Esophagus muscularis mucosa (tissue), 4 donors: ENCODE data around the gene SATL1. TPM values are rescaled to one million over a fixed set of nuclear protein-coding genes. Genes with fewer than 3 reads are reported as not detected.
A peak's percentile ranks its signal among the peaks of the same experiment; 100 is the strongest.
"Not testable (repeated sequence)": the region's sequence is repeated elsewhere in the genome, so short reads cannot be mapped to it uniquely, and the experiment has no call there.

Experiments used
- DNase-seq: peaks from one replicate; pipeline ENCODE4 v3.0.0-alpha.2; 2017; ENCODE audit errors: extremely low spot score
- H3K27ac ChIP-seq, 4 donors: fragments of 200-600 bp; sonication (generic); replicated peaks in 1 of 4; 1 replicate in 3 of 4; 2 replicates in 1 of 4; pipeline ENCODE4 v1.5.1; 2016 to 2019; ENCODE audit warnings: mild to moderate bottlenecking in 1 of 4
- H3K27me3 ChIP-seq, 4 donors: fragments of 200-600 bp; sonication (generic); one replicate each; pipeline versions ENCODE4 v1.5.1 to v1.6.0; 2016 to 2019
- H3K36me3 ChIP-seq, 4 donors: fragments of 200-600 bp; sonication (generic); one replicate each; pipeline ENCODE4 v1.5.1; 2016 to 2019
- H3K4me1 ChIP-seq, 4 donors: fragments of 200-600 bp; sonication (generic); one replicate each; pipeline ENCODE4 v1.5.1; 2016 to 2019
- H3K4me3 ChIP-seq, 4 donors: fragments of 200-600 bp; sonication (generic); 1 replicate in 2 of 4; 2 replicates in 2 of 4; pipeline ENCODE4 v1.5.1; 2016 to 2019; ENCODE audit warnings: mild to moderate bottlenecking in 4 of 4, moderate library complexity in 1 of 4
- H3K9me3 ChIP-seq, 4 donors: fragments of 200-600 bp; sonication (generic); 1 replicate in 3 of 4; 2 replicates in 1 of 4; pipeline ENCODE4 v1.5.1; 2016 to 2019
- EP300 ChIP-seq: sonication (generic); formaldehyde crosslinking; IDR thresholded peaks from one replicate; pipeline ENCODE4 v1.6.1; 2017; ENCODE audit warnings: antibody characterized with exemption
- POLR2A ChIP-seq: fragments of 450-650 bp; IDR thresholded peaks from one replicate; pipeline ENCODE4 v1.6.1; 2017; ENCODE audit warnings: antibody characterized with exemption, moderate library complexity, mild to moderate bottlenecking, low read depth
- POLR2AphosphoS5 ChIP-seq, 2 donors: sonication (generic); formaldehyde crosslinking; IDR thresholded peaks; one replicate each; pipeline ENCODE4 v1.6.1; 2017; ENCODE audit warnings: antibody characterized with exemption in 2 of 2
- WGBS: methylation state at CpG from one replicate; pipeline ENCODE4 v1.1.5; 2018; 5-methylcytosine and 5-hydroxymethylcytosine counted together
- intact Hi-C: fragments of 100-400 bp; cut with DNase I; formaldehyde crosslinking; loops from one replicate; pipeline ENCODE4 v1.15.1; 2023
- total RNA-seq, 4 donors: library from RNA; depleted of rRNA; stranded (reverse); fragments of >200 nt; gene quantifications; one replicate each; pipeline versions ENCODE4 v1.1.0 to v1.2.1, GENCODE V29; 2016
- TF ChIP-seq, protein P1 (sequence below), 3 experiments: fragments of 200-600 bp in 2 of 3; fragments of 450-650 bp in 1 of 3; sonication (generic) in 2 of 3; IDR thresholded peaks; one replicate each; pipeline ENCODE4 v1.5.1; 2017 to 2019; ENCODE audit warnings: antibody characterized with exemption in 3 of 3, mild to moderate bottlenecking in 2 of 3, moderate library complexity in 1 of 3

The SATL1 gene, protein sequence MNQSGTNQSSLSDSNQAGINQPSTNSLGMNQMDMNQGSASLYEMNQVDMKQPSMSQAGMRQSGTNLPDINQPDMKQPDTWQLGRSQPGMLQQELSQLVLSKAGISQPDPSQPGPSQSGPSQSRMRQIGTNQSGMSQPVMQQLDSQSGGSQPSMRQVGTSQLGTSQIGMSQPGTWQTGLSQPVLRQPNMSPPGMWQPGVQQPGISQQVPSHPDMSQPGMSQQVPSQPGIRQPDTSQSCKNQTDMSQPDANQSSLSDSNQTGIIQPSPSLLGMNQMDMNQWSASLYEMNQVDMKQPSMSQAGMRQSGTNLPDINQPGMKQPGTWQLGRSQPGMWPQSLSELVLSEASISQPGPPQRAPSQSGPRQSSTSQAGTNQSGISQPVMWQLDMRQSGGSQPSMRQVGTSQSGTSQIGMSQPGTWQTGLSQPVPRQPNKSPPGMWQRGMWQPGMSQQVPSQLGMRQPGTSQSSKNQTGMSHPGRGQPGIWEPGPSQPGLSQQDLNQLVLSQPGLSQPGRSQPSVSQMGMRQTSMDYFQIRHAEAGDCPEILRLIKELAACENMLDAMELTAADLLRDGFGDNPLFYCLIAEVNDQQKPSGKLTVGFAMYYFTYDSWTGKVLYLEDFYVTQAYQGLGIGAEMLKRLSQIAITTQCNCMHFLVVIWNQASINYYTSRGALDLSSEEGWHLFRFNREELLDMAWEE
- total RNA-seq = not detected

DNA sequence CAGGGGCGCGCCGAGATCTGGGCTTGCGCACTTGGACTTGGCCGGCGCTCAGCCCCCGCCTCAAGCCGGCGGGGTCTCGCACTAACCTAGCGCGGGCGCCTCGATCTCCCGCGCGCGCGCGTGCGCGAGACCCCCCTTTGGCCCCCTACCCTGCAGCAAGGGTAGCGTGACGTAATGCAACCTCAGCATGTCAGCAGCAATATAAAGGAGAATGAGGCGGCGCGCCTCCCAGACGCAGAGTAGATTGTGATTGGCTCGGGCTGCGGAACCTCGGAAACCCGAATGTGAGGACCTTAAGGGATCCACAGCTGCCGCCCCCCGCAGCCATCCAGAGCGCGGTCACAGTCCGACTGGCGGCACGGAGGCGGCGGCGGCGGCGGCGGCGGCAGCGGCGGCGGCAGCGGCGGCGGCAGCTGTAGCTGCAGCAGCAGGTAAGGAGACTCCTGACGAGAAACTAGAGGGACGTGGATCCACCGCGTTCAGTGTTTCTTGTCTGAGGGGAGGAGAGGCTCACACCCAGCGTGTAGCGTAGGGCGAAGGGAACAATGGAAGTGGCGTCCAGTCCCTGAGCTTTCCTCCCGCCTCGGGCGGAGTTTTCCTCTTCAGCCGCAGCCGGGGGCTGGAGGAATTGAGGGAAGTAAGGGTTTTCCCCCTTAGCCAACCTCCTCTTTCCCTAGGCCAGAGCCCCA is at the start of gene SATL1, which contains the start of gene ZNF711:
SATL1 (minus strand) TSS at position 19 of the 689 bp plus-strand sequence. CDS start 134,811 bp downstream, outside the sequence.
ZNF711 (plus strand) TSS at position 231 of the 689 bp plus-strand sequence. CDS start 3,582 bp downstream, outside the sequence.
- intact Hi-C loops = no loop called here
- 27% methylated on average over 34 of the region's 65 CpGs for WGBS
- H3K4me3 ChIP-seq = peak within 1 kb of the TSS; percentile 55 to 65 (median 56)
- H3K27me3 ChIP-seq = peaks cover 0 to 5% (median 0%) of the 10 kb centered on the region in 4 donors
- no peak for DNase-seq
- H3K27ac ChIP-seq = peak within 1 kb of the TSS in 1 of 4 donors; percentile 22
- peaks cover 0 to 9% (median 0%) of the 10 kb centered on the region in 4 donors for H3K4me1 ChIP-seq
- no peaks in the 10 kb centered on the region for H3K9me3 ChIP-seq
- no peak for TF ChIP-seq EP300
- TF ChIP-seq, protein P1, sequence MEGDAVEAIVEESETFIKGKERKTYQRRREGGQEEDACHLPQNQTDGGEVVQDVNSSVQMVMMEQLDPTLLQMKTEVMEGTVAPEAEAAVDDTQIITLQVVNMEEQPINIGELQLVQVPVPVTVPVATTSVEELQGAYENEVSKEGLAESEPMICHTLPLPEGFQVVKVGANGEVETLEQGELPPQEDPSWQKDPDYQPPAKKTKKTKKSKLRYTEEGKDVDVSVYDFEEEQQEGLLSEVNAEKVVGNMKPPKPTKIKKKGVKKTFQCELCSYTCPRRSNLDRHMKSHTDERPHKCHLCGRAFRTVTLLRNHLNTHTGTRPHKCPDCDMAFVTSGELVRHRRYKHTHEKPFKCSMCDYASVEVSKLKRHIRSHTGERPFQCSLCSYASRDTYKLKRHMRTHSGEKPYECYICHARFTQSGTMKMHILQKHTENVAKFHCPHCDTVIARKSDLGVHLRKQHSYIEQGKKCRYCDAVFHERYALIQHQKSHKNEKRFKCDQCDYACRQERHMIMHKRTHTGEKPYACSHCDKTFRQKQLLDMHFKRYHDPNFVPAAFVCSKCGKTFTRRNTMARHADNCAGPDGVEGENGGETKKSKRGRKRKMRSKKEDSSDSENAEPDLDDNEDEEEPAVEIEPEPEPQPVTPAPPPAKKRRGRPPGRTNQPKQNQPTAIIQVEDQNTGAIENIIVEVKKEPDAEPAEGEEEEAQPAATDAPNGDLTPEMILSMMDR (IDR thresholded peaks at IDR 0.05) = no peak
- TF ChIP-seq POLR2AphosphoS5 (IDR thresholded peaks at IDR 0.05) = no peak
- TF ChIP-seq POLR2A = no peak
- no peaks in the 10 kb centered on the region for H3K36me3 ChIP-seq

DNA sequence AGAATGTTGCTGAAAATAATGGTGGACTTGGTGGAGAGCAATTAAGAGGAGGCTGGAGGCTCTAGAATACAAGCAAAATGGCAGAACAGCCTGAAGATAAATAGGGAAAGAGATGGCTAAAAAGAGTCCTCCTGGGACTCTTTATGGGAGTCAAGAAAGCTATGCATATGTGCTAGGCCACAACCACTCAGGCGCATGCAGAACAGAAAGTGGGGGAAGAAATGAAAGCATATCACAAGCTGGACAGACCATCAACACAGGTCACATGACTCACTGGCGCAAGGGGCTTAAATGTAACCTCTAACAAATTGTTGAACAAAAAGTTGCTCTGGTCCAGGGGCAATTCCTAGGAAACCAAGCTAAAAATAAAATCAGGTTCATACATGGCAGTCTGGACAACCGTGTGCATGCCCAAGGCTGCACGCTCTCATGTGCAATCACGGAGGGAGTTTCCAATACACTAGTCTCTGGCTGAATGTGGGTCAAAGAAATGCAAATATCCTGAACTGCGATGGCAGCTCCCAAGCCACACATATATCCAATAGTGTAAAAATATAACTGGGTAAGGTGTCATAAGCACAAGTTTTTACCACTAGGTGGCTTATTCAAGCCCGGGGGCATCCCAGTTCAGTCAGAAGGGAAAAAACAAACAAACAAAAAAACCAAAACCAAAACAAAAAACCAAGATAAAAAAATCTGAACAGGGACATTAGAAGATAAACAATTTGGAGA is 45.6 kb upstream of the SATL1 start:
- H3K36me3 ChIP-seq = no peaks in the 10 kb centered on the region
- no peaks in the 10 kb centered on the region for H3K27me3 ChIP-seq
- no peaks in the 10 kb centered on the region for H3K4me1 ChIP-seq
- no peak for DNase-seq
- intact Hi-C loops = no loop called here
- no peak overlapping the region for H3K27ac ChIP-seq
- WGBS = 75% methylated on average over 7 of the region's 7 CpGs
- no peak overlapping the region for H3K4me3 ChIP-seq
- H3K9me3 ChIP-seq = no peaks in the 10 kb centered on the region
- TF ChIP-seq, protein P1 (IDR thresholded peaks at IDR 0.05) = no peak
- TF ChIP-seq POLR2AphosphoS5 (IDR thresholded peaks at IDR 0.05) = no peak
- no peak for TF ChIP-seq EP300
- no peak for TF ChIP-seq POLR2A

DNA sequence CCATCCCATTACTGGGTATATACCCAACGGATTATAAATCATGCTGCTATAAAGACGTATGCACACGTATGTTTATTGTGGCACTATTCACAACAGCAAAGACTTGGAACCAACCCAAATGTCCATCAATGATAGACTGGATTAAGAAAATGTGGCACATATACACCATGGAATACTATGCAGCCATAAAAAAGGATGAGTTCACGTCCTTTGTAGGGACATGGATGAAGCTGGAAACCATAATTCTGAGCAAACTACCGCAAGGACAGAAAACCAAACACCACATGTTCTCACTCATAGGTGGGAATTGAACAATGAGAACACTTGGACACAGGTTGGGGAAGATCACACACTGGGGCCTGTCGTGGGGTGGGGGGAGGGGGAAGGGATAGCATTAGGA is 41.7 kb upstream of the SATL1 start:
- WGBS = 84% methylated on average over 6 of the region's 6 CpGs
- H3K4me1 ChIP-seq, intact Hi-C loops: not testable (repeated sequence)

DNA sequence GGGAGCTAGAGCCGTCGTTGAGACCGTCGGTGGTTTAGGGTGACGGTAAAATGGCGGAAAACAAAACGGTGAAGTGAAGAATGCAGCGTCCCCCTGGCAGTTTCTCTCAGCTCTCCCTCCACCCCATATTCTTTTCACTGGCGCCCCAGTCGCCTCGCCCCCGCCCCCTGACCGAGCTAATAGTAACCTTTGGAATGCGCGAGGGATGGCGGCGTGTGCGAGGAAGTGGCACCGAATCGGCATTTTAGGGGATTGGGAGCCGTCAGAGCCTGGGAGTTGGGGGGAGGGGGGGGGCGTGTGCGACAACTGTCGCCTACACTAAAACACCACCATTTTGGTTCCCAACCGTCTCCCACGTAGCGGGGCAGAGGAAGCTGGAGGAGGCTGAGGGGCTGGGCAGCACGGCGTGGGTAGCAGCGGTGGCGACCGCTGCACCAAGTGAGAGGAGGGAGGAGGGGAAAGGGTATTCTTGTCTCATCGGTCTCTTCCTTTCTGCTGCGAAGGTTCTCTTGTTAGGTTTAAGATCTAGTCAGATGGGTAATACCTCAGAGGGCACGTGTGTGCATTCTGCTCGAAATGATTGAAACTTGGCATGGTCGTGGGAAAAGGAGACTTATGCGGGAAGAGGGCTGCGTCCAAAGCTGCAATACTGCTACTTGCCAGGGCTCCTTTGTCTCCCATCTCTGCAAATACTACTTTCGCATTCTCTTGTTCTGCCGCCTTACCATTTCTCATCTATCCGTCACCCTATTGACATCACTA is 1.1 kb upstream of the SATL1 start:
- Histone ChIP-seq H3K27me3 (peaks cover 0 to 5% (median 0%) of the 10 kb centered on the region in 4 donors), H3K4me1 (peaks cover 0 to 9% (median 0%) of the 10 kb centered on the region in 4 donors), H3K4me3 (peak overlapping the region; percentile 55 to 65 (median 56)), H3K36me3 (no peaks in the 10 kb centered on the region), H3K27ac (peak overlapping the region in 1 of 4 donors; percentile 22), H3K9me3 (no peaks in the 10 kb centered on the region)
- intact Hi-C loops = no loop called here
- WGBS = 31% methylated on average over 42 of the region's 42 CpGs
- TF ChIP-seq POLR2A (no peak), POLR2AphosphoS5 (IDR thresholded peaks at IDR 0.05) (no peak), EP300 (no peak)
- TF ChIP-seq, protein P1 (IDR thresholded peaks at IDR 0.05) = no peak
- DNase-seq = no peak

More for the DNA sequence above, 41.7 kb upstream of the SATL1 start:
- DNase-seq, H3K4me3 ChIP-seq, H3K27me3 ChIP-seq, H3K36me3 ChIP-seq, H3K9me3 ChIP-seq, H3K27ac ChIP-seq: not testable (repeated sequence)
